Measurements from ENCODE around the gene ARL8A.

DNA sequence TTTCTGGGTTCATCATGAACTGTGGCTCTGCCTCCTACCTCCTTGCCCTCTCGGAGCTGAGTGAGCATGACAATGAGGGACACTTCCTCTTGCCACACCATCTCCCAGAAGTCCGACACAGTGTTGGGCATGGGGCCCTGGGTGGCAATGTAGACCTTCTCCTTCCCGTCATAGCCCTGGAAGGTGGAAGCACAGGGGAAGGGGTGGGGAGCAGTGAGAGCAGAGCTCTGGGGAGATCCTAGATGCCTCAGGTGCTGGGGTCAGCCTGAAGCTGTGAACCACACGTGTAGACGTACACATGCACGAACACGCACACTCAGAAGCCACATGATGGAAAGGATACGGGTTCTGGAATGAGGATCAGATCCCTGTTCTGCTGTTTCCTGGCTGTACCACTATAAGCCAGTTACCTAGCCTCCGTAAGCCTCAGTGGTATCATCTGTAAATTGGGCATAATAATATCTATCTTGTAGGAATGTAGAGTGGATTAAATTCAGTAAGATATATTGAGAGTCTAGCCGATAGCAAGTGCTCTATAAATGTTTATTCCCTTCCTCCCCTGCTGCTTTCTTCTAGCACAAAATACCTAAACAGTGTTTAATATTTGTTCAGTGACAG lies 9.7 kb upstream of the ARL8A start:
- no peak for TF ChIP-seq GATA2 (IDR thresholded peaks at IDR 0.05; ENCODE audit: low read depth, low read length)
- TF ChIP-seq GATA3 (IDR thresholded peaks at IDR 0.05; ENCODE audit: low read depth, low read length), result no peak

Data from SH-SY5Y (cell line).